GM19452 (cell line): ENCODE measurements around the gene C8G.

Experiments
- ATAC-seq: cut with Tn5 transposase; IDR thresholded peaks from one replicate; pipeline ENCODE4 v1.9.1; 2021; ENCODE audit not compliant: unreplicated experiment

Gene C8G

DNA sequence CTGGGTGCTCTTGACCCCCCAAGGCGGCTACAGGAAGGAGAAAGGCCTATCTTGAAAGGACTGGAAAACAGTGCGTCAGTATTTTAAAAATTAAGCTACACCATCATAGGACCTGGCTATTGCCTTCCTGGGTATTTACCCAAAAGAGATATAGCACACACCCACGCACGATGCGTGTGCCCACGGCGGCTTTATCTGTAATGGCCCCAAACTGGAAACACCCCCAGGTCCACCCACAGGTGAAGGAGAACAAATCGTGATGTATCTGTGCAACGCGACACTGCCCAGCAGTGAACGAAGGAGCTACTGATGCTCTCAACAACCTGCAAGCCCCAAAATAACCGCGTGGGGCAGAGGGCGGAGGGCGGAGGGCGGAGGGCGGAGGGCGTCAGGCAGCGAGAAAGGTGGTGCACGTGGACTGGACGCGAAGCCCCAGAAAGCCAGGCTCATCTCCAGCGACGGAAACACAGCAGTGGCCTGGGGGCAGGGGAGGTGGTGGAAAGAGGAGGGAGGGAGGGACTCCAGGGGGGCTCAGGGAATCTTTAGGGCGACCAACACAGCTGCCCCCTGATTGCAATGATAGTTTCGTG is 19.9 kb downstream of the C8G start:
- no peak for ATAC-seq

- no peak for ATAC-seq
Measured at GRCh38 chr9:136965771-136966484, 20.9 kb downstream of the C8G start.

- ATAC-seq: no peak
Measured at GRCh38 chr9:136968333-136969127, 23.5 kb downstream of the C8G start.

GRCh38 chr9:136969150-136969549 is 24.1 kb downstream of the C8G start:
- no peak for ATAC-seq

GRCh38 chr9:136969774-136970173 is 24.7 kb downstream of the C8G start:
- no peak for ATAC-seq

DNA sequence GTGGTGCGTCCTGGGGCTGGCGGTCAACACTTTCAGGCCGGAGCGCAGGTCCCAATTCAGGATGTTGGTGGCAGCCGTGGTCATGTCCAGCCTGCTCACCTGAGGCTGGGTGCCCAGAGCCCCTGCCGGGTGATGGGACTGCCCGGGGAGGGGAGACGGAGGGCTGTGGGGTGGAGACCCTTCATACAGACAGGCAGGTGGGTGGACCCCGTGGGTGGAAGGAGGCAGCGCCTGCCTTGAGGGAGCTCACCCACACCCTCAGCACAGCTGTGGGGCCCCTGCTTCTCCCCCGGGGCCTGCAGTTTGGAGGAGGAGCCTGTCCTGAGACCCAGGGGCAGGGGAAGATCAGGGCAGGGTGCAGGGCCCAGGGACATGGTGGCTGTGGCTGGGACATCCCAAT is 25.3 kb downstream of the C8G start:
- ATAC-seq: no peak

- ATAC-seq: no peak
Measured at GRCh38 chr9:136971746-136972145, 26.7 kb downstream of the C8G start.

DNA sequence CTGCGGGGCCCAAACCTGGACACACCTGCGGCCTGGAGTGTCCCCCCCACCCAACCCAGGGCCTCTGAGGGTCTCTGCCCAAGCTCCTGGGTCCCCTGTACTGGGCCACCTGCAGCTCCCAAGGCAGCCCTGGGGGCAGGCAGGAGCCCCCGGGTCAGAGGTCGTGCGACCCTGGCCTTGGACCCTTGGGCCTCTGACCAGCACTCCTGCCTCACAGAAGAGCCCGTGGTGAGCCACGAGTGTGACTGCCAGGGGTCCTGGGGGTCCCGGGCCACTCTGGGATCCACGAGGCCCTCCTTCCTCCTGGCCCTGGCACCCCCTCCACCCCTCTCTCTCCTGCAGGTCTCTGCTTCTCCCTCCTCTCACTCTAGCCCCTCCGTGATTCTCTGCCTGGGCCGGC is 27.3 kb downstream of the C8G start:
- ATAC-seq: no peak

DNA sequence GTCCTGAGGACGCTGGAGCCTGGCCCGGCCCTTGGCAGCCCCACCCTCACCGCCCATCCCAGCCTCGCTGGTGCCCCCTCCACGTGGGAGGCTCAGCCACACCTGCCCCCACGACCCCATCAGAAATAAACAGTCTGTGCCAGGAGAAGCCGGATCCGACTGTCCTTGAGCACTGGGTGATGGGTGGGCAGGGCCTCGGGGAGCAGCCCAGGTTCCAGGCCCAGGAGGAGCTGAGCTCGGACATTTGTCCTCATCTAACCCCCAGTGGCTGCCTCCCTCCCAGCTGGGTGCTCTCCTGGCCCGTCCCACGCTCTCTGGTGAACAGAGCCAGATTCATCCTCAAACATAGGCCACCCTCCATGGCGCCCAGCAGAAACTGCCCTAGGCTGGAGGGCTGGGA is 27.7 kb downstream of the C8G start:
- ATAC-seq: no peak

DNA sequence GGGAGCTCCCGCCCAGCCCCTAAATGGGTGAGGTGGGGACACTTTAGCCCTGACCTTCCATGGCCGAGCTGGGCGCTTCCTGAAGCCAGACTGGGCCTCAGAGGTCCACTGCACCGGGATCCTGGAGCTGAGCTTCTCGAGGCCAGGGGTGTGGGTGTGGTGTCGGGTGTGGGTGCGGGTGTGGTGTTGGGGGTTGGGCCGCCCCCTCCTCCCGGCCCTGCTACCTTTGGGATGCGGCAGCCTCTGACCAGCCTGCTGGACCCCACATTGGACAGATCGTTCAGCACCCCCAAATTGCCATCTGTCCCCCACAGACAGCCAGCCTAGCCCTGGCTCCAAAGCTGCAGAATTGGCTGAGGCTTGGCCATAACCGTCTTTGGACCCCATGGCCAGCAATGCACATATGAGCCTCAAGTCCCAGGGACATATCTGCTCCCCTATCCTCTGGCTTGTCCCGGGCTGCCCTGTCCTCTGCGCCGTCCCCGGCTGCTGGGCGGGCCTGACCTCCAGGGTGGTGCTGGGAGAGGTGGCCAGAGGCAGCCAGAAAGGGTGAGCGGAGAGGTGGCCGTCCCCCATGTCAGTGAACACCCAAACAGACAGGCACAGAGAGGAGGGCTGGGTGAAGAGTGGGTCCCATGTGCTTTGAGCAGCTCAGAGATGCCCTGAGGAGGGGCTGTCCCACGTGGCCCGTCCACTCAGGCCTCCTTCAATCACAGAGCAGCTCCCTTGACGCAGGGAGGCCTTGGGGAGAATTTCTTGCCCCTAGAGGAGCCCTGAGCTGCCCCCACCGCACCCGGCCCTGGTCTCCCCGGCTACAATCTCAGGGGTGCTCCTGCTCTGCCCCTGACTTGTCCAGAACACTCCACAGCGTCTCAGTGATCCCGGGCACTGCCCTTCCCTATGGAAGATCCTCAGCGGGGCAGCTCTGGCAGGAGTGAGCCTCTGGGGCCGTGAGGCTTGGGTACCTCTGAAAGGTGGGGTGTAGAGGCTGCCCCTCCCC is 28.9 kb downstream of the C8G start:
- ATAC-seq: no peak

- ATAC-seq: no peak
Measured at GRCh38 chr9:136974817-136975535, 29.9 kb downstream of the C8G start.

DNA sequence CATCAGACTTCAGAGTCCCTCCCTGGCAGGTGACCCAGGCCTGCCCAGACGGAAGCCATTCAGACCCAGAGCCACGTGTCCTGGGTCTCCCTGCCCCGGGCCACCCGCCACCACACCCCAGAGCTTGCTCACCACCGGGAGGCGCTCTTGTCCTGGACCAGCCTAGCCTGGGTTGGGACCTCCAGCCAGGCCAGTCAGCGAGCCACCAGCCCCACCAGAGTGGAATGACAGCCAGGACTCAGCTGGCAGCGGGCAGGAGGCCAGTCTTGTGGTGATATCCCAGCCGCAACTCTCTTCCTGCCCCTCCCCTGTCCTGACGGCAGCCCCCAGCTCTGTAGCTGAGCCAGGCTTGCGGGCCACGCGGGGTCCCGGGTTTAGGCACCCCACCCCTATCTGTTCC is 30.6 kb downstream of the C8G start:
- ATAC-seq: no peak

- ATAC-seq: no peak
Measured at GRCh38 chr9:136977223-136977622, 32.2 kb downstream of the C8G start, which contains the start of gene PTGDS. Gene PTGDS, plus strand, starts transcription at chr9:136977504. Its CDS starts 75 bp downstream, at chr9:136977579.

DNA sequence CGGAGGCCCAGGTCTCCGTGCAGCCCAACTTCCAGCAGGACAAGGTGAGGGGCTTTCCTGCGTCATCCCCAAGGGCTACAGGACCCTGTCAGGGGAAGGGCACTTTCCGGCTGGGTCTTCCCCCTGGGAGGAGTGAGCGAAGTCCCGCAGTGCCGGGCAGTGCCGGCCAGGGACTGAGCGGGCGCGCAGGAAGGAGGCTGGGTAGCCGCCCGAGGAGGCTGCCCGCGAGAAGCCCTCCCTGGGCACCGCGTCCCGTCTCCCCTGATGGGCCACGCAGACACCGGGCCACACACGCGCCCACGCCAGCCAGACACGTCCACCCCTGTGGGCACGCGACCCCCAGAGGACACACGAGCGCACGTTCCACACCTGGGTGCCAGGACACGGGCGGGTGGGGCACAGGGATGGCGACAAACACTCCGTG is 32.6 kb downstream of the C8G start:
- ATAC-seq: no peak

- no peak for ATAC-seq
Measured at GRCh38 chr9:136978073-136978864, 33.2 kb downstream of the C8G start.

DNA sequence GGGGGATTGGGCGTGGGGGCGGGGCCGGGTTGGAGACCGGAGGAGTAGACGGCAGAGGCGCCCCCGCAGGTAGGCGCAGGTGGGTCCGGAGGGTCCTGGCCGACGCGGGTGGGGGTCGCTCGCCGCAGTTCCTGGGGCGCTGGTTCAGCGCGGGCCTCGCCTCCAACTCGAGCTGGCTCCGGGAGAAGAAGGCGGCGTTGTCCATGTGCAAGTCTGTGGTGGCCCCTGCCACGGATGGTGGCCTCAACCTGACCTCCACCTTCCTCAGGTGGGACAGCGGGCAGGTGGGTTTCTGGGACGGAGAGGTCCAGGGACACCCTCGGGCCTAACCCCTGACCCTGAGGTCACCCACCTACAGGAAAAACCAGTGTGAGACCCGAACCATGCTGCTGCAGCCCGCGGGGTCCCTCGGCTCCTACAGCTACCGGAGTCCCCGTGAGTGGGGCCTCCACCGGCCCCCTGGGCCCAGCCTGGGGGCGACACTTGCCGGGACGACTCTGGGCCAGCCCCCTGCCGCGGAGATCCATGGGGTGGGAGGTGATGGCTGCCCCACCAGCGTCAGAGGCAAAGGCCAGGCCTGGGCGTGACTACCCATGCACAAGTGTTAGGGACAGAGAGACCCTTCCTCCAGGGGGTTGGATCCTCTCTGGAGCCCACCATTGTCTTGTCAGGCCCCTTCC is 34.0 kb downstream of the C8G start:
- no peak for ATAC-seq

- ATAC-seq: no peak
Measured at GRCh38 chr9:136979769-136980587, 34.9 kb downstream of the C8G start.
